PC-3 (cell line): ENCODE measurements around the gene DBP. TPM values are rescaled to one million over a fixed set of nuclear protein-coding genes. Genes with fewer than 3 reads are reported as not detected.

ENCODE experiments used
- ATAC-seq: fragments of 200-7000 bp; cut with Tn5 transposase; 2 replicates; pipeline ENCODE4 v1.9.1; 2020; ENCODE audit warnings: mild to moderate bottlenecking, moderate library complexity
- BruUV-seq: library from RNA; stranded (reverse); fragments of 400-500 nt; replicated peaks from 2 replicates; lab custom pipeline; 2021; lab: Mats Ljungman, UMichigan
- CTCF ChIA-PET: fragments of 300-600 bp; sonication (Branson Sonifier 250); formaldehyde crosslinking; loops from one replicate; lab custom pipeline; 2022; ENCODE audit warnings: antibody characterized with exemption; lab: Charles Lee
- POLR2A ChIA-PET: fragments of 300-600 bp; sonication (Branson Sonifier 250); formaldehyde crosslinking; loops from one replicate; lab custom pipeline; 2022; ENCODE audit warnings: antibody characterized with exemption; ENCODE audit not compliant: unreplicated experiment; lab: Charles Lee
- DNase-seq: peaks from one replicate; pipeline ENCODE4 v3.0.0-alpha.2; 2015
- H2AFZ ChIP-seq: fragments of 300-600 bp; sonication (generic); 2 replicates; pipeline ENCODE4 v1.6.0; 2016; ENCODE audit warnings: antibody characterized with exemption, low read length
- H3F3A ChIP-seq: fragments of 300-600 bp; sonication (generic); one replicate; pipeline ENCODE4 v1.6.0; 2017; ENCODE audit warnings: antibody characterized with exemption, low read length, control low read depth, mild to moderate bottlenecking; ENCODE audit not compliant: unreplicated experiment
- H3K27ac ChIP-seq: fragments of 300-600 bp; sonication (generic); 2 replicates; pipeline ENCODE4 v1.5.1; 2016; ENCODE audit warnings: mild to moderate bottlenecking, low read length
- H3K27me3 ChIP-seq: fragments of 300-600 bp; sonication (generic); 2 replicates; pipeline ENCODE4 v1.6.1; 2016; ENCODE audit warnings: low read length, mixed read lengths
- H3K36me3 ChIP-seq: fragments of 300-600 bp; sonication (generic); 2 replicates; pipeline ENCODE4 v1.6.1; 2016; ENCODE audit warnings: low read depth, mixed run types, low read length, mixed read lengths
- H3K4me1 ChIP-seq: fragments of 300-600 bp; sonication (generic); 2 replicates; pipeline ENCODE4 v1.5.1; 2016; ENCODE audit warnings: low read length; ENCODE audit not compliant: insufficient read depth
- H3K4me2 ChIP-seq: fragments of 300-600 bp; sonication (generic); 2 replicates; pipeline ENCODE4 v1.6.0; 2016; ENCODE audit warnings: low read length
- H3K4me3 ChIP-seq: fragments of 300-600 bp; sonication (generic); 2 replicates; pipeline ENCODE4 v1.5.1; 2016; ENCODE audit warnings: mild to moderate bottlenecking, low read length, mixed read lengths
- H3K79me2 ChIP-seq: fragments of 300-600 bp; sonication (generic); 2 replicates; pipeline ENCODE4 v1.6.1; 2017; ENCODE audit warnings: low read length, mixed read lengths
- H3K9ac ChIP-seq: fragments of 300-600 bp; sonication (generic); 2 replicates; pipeline ENCODE4 v1.6.0; 2016; ENCODE audit warnings: mild to moderate bottlenecking, low read length
- H3K9me2 ChIP-seq: fragments of 300-600 bp; sonication (generic); replicated peaks from 2 replicates; pipeline ENCODE4 v1.6.1; 2016; ENCODE audit warnings: mixed run types, low read length, mixed read lengths
- H3K9me3 ChIP-seq: fragments of 300-600 bp; sonication (generic); 2 replicates; pipeline ENCODE4 v1.6.1; 2016; ENCODE audit warnings: low read length, mixed read lengths
- H4K20me1 ChIP-seq: fragments of 300-600 bp; sonication (generic); 2 replicates; pipeline ENCODE4 v1.6.1; 2016; ENCODE audit warnings: low read length, mixed read lengths
- EZH2 ChIP-seq: fragments of 300-600 bp; sonication (generic); IDR thresholded peaks from one replicate; pipeline ENCODE4 v1.6.1; 2017; ENCODE audit warnings: antibody characterized with exemption, mild to moderate bottlenecking, low read length; ENCODE audit not compliant: unreplicated experiment
- EZH2phosphoT487 ChIP-seq: fragments of 300-600 bp; sonication (generic); IDR thresholded peaks from 2 replicates; pipeline ENCODE4 v1.6.1; 2018; ENCODE audit warnings: mild to moderate bottlenecking, antibody characterized with exemption, low read length, borderline replicate concordance
- intact Hi-C: fragments of 100-400 bp; cut with micrococcal nuclease; formaldehyde crosslinking; loops from 2 replicates; pipeline ENCODE4 v1.9.0; 2023
- total RNA-seq: library from RNA; depleted of rRNA; stranded (reverse); fragments of >200 nt; gene quantifications from 2 replicates; pipeline ENCODE4 v1.2.3, GENCODE V29; 2014
- TF ChIP-seq, protein P1 (sequence below): fragments of 300-600 bp; sonication (generic); conservative IDR thresholded peaks from 2 replicates; pipeline ENCODE4 v1.5.1; 2017; ENCODE audit warnings: antibody characterized with exemption, low read depth, mild to moderate bottlenecking, low read length

DBP gene
- total RNA-seq, 1 experiment from 2014 or later, result 12.2 TPM

DNA sequence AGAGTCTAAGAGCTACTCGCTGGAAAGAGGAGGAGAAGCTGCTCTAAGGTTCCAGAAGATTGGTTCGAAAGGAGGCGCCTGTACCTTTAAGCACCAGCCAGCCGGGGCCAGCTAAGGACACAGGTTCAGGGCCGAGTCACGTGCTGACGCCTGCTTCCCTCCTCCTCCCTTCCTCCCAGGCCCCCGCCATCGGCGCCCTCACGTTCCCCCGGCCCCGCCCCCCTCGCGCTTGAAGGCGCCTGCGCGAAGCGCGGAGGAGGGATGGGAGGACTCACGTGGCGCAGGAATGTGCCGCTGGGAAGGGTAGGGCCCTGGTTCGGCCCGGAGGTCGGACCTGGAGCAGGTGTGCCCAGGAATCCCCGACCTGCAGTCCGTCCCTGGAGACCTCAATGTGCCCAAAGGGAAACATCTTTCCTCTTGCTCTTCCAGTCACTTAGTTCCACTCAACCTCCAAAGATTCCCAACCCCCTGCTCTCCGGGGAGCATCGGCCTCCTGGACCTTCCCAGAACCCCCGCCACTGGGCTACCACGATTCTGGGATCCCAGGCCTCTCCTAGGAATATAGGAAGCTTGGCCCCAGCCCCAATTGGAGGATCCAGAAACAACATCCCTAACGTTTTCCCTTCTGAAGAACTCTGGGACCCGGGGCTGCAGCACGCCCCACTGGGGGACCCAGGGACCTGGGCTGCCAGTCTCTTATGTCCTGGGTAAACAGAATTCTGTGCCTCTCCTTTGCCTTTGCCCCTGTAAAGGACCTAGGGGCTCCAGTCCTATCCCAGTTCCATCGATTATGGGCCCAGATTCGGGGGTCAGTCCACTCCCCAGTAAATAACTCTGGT lies 2.5 kb downstream of the DBP start:
- BruUV-seq, result TSS peak; percentile 92
- peak; percentile 91 for DNase-seq
- Histone ChIP-seq H3K4me1 (peaks cover 24% of the 10 kb centered on the region), H3K36me3 (no peaks in the 10 kb centered on the region), H3K4me2 (peak overlapping the region; percentile 96), H3K9me2 (no peaks in the 10 kb centered on the region), H4K20me1 (no peaks in the 10 kb centered on the region), H2AFZ (peak overlapping the region; percentile 39), H3K79me2 (no peaks in the 10 kb centered on the region), H3F3A (peaks cover 3% of the 10 kb centered on the region), H3K9ac (peak overlapping the region; percentile 35), H3K9me3 (no peaks in the 10 kb centered on the region), H3K4me3 (peak overlapping the region; percentile 80; the same call in 1 of the 2 replicates), H3K27ac (peak overlapping the region; percentile 67), H3K27me3 (no peaks in the 10 kb centered on the region)
- TF ChIP-seq EZH2phosphoT487 (no peak), EZH2 (no peak)
- TF ChIP-seq, protein P1, sequence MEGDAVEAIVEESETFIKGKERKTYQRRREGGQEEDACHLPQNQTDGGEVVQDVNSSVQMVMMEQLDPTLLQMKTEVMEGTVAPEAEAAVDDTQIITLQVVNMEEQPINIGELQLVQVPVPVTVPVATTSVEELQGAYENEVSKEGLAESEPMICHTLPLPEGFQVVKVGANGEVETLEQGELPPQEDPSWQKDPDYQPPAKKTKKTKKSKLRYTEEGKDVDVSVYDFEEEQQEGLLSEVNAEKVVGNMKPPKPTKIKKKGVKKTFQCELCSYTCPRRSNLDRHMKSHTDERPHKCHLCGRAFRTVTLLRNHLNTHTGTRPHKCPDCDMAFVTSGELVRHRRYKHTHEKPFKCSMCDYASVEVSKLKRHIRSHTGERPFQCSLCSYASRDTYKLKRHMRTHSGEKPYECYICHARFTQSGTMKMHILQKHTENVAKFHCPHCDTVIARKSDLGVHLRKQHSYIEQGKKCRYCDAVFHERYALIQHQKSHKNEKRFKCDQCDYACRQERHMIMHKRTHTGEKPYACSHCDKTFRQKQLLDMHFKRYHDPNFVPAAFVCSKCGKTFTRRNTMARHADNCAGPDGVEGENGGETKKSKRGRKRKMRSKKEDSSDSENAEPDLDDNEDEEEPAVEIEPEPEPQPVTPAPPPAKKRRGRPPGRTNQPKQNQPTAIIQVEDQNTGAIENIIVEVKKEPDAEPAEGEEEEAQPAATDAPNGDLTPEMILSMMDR, result no peak
- ChIA-PET POLR2A (interaction anchor here (0.7 kb wide), 2 partner anchors 50 to 86 kb away, joined by 3 to 4 read pairs; no protein-coding TSS in a partner anchor), CTCF (no interaction called here)
- intact Hi-C loops, result no loop called here
- ATAC-seq, result peak; percentile 37

DNA sequence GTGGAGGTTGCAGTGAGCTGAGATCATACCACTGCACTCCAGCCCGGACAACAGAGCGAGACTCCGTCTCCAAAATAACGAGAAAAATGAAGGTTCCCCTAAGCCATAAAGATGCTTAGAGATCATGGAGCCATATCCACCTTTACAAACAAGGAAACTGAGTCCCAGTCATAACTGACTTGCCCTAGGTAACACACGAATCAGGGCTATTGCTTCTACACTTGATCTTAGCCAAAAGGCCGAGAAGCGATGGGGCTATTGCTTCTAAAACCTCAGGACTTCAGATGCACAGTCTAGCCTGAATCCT lies 3.2 kb downstream of the DBP start:
- H4K20me1 ChIP-seq, result no peaks in the 10 kb centered on the region
- H2AFZ ChIP-seq, result 0 out of 2 replicates have a peak overlapping the region, but pooled peaks have one; percentile 33
- peaks cover 24% of the 10 kb centered on the region for H3K4me1 ChIP-seq
- TF ChIP-seq EZH2phosphoT487, result no peak
- TF ChIP-seq, protein P1, result no peak
- TF ChIP-seq EZH2, result no peak
- H3K79me2 ChIP-seq, result no peaks in the 10 kb centered on the region
- ChIA-PET CTCF (no interaction called here), POLR2A (interaction anchor here (0.7 kb wide), 1 partner anchor 87 kb away, joined by 4 read pairs; no protein-coding TSS in a partner anchor)
- peak overlapping the region; percentile 7; the same call in 1 of the 2 replicates for H3K4me3 ChIP-seq
- no peak for ATAC-seq
- no peaks in the 10 kb centered on the region for H3K36me3 ChIP-seq
- H3K9ac ChIP-seq, result no peak overlapping the region
- no peak for DNase-seq
- no peaks in the 10 kb centered on the region for H3K9me3 ChIP-seq
- H3K27me3 ChIP-seq, result no peaks in the 10 kb centered on the region
- intact Hi-C loops, result no loop called here
- H3K4me2 ChIP-seq, result peak overlapping the region; percentile 96
- no peaks in the 10 kb centered on the region for H3K9me2 ChIP-seq
- no TSS peak for BruUV-seq
- H3F3A ChIP-seq, result peaks cover 3% of the 10 kb centered on the region
- H3K27ac ChIP-seq, result no peak overlapping the region
